Activated T-helper 9 cell treated with anti-CD3 and anti-CD28 coated beads, Interleukin-2, amount 50 U/mL, for 16 hours (primary cell): Measurements from ENCODE around the gene OTUD1.

Experiments
- DNase-seq: peaks from one replicate; pipeline ENCODE4 v3.0.0-alpha.2; 2020; ENCODE audit warnings: low read depth

The OTUD1 gene

DNA sequence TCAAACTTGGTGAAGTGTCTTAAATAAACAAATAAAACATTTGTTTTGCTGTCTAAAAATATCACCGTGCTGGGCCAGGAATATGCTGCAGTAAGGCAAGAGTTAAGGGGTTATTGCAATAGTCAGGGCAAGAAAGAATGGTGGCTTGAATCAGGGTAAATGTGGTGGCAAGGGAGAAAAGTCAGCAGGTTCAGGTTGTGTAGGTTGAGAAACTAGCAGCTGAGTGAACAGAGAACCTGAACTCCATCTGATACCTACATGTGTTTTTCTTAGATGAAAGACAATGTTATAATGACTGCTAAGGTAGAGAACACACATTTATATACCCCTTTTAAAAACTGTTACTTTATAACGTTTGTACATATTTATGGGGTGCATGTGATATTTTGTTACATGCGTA is 28.7 kb downstream of the OTUD1 start:
- no peak for DNase-seq

- DNase-seq = no peak
These were observed 30.8 kb downstream of the OTUD1 start for GRCh38 chr10:23469596-23470237.

DNA sequence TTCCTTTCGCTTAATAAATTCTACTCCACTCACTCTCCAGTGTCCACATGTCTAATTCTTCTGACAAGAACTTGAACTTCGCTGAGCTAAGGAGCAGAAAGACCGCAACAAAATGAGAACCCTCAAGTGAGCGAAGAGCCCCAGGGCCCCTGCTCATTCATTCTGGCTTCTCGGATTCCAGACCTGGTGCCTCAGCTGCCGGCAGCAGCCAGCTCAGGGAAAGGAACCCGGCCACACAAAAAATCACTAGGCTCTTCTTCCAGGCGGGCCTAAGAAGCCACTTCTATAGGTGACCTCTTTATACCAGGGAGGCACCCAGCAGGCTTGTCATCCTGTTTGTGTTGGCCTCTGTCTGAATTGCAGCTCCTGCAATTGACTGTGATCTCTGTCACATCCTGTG is 33.3 kb downstream of the OTUD1 start:
- no peak for DNase-seq

DNA sequence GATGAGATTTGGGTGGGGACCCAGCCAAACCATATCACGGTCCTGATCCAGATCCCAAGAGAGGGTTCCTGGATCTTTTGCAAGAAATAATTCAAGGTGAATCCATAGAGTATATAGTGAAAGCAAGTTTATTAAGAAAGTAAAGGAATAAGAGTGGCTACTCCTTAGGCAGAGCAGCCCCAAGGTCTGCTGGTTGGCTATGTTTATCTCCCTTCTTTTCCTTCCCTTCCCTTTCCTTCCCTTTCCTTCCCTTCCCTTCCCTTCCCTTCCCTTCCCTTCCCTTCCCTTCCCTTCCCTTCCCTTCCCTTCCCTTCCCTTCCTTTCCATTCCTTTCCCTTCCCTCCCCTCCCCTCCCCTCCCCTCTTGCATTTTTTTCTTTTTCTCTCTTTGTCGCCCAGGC is 35.2 kb downstream of the OTUD1 start:
- no peak for DNase-seq

DNA sequence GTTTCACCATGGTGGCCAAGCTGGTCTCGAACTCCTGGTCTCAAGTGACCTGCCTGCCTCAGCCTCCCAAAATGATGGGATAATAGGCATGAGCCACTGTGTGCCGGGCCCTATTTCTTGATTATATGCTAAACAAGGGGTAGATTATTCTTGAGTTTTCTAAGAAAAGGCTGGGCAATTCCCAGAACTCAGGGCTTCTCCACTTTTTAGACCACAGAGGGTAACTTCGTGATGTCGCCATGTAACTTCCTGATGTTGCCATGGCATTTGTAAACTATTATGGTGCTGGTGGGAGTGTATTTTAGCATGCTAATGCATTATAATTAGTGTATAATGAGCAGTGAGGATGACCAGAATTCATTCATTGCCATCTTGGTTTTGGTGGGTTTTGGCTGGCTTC is 35.8 kb downstream of the OTUD1 start:
- no peak for DNase-seq

- no peak for DNase-seq
These were observed 39.7 kb downstream of the OTUD1 start for GRCh38 chr10:23478570-23478969.

DNA sequence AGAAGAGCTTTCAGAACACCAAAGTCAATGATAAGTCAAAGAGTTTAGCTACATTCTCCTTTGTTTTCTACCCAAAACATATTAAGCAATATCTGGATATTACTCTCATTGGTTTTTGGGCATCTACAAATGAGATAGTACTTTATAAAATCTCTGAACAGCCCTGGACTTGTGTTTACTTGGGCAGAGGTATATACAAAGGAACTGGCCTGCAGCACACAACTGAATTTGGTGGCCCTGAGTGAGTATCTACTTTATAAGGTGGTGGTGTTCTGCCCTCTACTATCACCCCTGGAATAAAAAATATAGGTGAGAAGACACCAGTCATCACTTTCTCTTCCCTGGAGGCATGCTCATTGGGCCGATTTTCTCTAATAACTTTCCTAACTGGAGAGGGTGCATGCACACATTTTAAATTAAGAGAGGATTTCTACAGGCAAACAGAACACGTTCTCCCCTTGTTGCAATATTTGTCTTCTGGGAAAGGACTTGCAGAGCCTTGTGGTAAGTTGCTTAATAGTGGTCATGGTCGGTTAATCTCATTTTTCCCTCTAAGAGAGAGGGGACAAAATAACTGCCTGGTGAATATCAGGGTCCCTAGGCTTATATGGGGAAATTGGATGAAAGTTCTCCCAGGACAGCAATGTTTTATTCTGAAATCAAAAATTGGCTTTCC is 41.1 kb downstream of the OTUD1 start:
- DNase-seq = no peak

GRCh38 chr10:23481363-23481961 is 42.6 kb downstream of the OTUD1 start:
- no peak for DNase-seq

GRCh38 chr10:23490115-23490514 is 51.2 kb downstream of the OTUD1 start:
- DNase-seq = no peak
